Brain microvascular endothelial cell (primary cell): ENCODE data around the gene SAMD14.

ENCODE experiments used
- DNase-seq: peaks from one replicate; pipeline ENCODE4 v3.0.0-alpha.2; 2020
- H3K27ac ChIP-seq: fragments of 250-450 bp; sonication (Bioruptor Pico); 2 replicates; pipeline ENCODE4 v1.5.1; 2020; ENCODE audit warnings: mild to moderate bottlenecking, moderate library complexity
- H3K27me3 ChIP-seq: fragments of 250-450 bp; sonication (Bioruptor Pico); replicated peaks from 2 replicates; pipeline ENCODE4 v1.5.1; 2020; ENCODE audit warnings: mild to moderate bottlenecking
- H3K36me3 ChIP-seq: fragments of 250-450 bp; sonication (Bioruptor Pico); replicated peaks from 2 replicates; pipeline ENCODE4 v1.5.1; 2020; ENCODE audit warnings: mild to moderate bottlenecking
- H3K4me3 ChIP-seq: 2 replicates; pipeline ENCODE4 v1.5.1; 2011; ENCODE audit warnings: low read depth, mild to moderate bottlenecking, control low read depth, low read length, moderate library complexity
- in situ Hi-C: cut with HindIII; loops from 2 replicates; pipeline ENCODE4 v1.10.0; 2017; ENCODE audit warnings: low sequenced_read_pairs, low pct_ligation_motif_present
- TF ChIP-seq, protein P1 (sequence below): IDR thresholded peaks from 2 replicates; pipeline ENCODE4 v1.5.1; 2011; ENCODE audit warnings: low read depth, mild to moderate bottlenecking, moderate library complexity, low read length, control low read depth, inconsistent platforms; ENCODE audit errors: missing control alignments

Gene SAMD14

DNA sequence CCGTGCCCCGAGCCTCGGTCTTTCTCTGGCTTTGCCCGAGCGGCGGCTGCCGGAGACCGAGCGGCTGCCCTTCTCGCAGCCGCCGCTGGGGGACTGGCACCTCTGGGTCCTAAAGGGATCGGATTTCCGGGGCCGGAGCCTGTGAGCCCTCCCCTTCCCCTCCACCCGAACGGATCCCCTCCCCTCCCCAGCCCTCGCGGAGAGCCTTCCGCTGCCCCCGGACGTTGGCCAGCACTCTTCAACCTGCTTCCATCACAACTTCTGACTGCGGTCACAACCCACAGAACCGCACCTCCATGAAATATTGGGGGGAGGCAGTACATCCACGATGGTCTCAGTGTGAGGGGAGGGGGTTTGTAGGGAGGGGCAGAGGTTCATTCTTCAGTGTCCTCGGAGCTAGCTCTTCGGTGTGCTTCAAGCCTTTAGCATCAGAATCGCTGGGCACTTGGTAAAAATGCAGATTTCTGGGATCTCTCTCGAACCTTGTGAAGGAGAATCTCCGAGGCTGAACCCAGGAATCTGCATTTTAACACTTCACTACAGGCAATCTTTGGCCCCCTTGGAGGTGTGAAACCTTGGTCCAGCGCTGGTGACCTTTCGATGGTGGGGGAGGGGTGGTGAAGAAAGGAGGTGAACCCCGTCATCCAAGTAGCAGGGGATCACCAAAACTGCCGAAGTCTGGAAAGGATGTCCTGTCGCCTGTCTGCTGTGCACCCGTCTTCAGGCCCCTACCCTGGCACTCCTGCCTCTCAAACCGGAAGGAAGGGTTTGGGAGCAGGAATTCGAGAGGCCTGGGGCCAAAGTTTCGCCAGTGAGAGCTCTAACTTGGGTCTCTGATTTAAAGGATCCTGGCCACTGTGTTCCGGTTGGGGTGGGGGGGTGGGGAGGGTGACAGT, 21.3 kb upstream of the SAMD14 start:
- in situ Hi-C loops: no loop called here
- peak overlapping the region; percentile 63 for H3K27ac ChIP-seq
- peak overlapping the region; percentile 81 for H3K4me3 ChIP-seq
- DNase-seq: peak; percentile 81
- TF ChIP-seq, protein P1, sequence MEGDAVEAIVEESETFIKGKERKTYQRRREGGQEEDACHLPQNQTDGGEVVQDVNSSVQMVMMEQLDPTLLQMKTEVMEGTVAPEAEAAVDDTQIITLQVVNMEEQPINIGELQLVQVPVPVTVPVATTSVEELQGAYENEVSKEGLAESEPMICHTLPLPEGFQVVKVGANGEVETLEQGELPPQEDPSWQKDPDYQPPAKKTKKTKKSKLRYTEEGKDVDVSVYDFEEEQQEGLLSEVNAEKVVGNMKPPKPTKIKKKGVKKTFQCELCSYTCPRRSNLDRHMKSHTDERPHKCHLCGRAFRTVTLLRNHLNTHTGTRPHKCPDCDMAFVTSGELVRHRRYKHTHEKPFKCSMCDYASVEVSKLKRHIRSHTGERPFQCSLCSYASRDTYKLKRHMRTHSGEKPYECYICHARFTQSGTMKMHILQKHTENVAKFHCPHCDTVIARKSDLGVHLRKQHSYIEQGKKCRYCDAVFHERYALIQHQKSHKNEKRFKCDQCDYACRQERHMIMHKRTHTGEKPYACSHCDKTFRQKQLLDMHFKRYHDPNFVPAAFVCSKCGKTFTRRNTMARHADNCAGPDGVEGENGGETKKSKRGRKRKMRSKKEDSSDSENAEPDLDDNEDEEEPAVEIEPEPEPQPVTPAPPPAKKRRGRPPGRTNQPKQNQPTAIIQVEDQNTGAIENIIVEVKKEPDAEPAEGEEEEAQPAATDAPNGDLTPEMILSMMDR: peak; percentile 81
- no peaks in the 10 kb centered on the region for H3K36me3 ChIP-seq
- no peaks in the 10 kb centered on the region for H3K27me3 ChIP-seq

DNA sequence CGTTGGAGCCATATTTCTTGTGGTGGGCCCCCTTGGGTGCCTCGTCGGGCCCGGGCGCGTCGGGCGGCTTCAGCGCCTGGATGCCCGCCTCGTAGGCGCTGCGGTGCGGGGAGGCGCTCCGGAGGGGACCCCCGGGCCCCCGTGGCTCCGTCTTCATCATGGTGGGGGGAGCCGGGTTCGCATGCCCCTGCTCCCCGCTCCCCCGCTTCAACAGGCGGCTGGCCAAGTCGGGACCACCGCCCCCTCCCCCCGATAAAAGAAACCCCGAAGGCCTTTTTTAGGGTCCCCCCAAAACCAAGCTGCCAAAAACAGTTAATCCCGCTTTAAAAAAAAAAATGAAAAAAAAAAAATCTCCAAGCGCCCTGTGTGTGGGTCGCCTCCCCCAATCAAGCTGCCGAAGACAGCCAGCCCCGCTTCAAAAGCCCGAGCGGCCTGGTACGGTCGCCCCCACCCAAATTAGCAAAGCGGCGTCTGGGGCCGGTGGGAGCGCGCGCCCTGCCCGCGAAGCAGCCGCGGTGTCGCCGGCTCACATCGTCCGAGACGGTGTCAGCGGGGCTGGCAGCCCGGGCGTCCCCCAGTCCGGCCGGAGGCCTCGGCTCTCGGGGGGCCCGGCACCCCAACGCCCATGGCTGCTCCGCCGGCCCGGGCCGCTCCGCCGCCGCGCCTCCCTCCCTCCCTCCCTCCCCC, 20.5 kb upstream of the SAMD14 start, which contains the start of gene PPP1R9B:
Gene PPP1R9B, minus strand, starts transcription at position 324 of the 687 bp plus-strand sequence. Its CDS starts 164 bp downstream, at position 160.
- peak within 1 kb of the TSS; percentile 63 for H3K27ac ChIP-seq
- in situ Hi-C loops: no loop called here
- no peaks in the 10 kb centered on the region for H3K27me3 ChIP-seq
- H3K36me3 ChIP-seq: peaks cover 2% of the 10 kb centered on the region
- TF ChIP-seq, protein P1: no peak
- H3K4me3 ChIP-seq: peak within 1 kb of the TSS; percentile 81
- no peak for DNase-seq

DNA sequence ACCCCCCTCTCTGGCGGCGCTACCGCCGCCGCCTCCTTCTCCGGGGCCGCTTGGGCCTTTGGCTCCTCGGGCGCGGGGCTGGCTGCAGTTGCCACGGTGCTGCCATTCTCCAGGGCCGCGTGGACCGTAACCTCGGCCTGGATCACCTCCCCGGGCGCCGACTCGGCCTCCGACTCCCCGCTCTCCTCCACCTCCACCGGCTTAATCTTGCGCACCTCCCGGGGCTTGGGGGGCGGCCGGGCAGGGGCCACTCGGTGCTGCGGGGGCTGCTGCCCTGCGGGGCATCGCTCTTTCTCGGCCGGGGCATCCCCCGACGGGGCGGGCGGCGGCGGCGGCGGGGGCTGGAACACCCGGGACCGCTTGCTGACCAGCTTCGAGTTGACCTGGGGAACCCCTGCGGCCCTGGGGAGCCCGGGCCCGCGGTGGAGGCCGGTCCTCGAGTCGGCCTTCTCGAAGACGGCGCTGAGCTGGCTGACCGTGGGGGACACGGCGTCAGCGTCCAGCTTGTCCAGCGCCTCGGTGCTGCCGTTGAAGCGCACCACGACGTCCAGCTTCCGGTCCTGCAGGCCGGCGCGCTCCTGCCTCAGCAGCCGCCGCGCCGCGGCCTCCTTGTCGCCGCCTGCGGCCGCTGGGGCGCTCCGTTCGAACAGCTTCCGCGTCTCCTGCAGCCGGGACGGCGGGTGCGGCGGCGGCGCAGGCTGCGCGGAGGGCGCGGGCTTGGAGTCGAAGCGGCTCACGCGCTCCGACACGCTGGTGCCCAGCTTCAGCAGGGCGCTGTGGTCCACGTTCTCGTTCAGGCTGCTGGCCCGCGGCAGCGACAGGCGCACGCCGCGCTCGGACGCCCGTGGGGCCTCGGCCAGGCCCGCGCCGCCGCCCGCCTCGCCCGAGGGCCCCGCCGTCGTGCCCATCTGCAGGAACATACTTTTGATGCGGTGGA, 19.7 kb upstream of the SAMD14 start:
- TF ChIP-seq, protein P1: peak; percentile 1
- H3K36me3 ChIP-seq: peaks cover 4% of the 10 kb centered on the region
- peak overlapping the region; percentile 81 for H3K4me3 ChIP-seq
- H3K27me3 ChIP-seq: no peaks in the 10 kb centered on the region
- no peak for DNase-seq
- in situ Hi-C loops: no loop called here
- peak overlapping the region; percentile 37 for H3K27ac ChIP-seq

DNA sequence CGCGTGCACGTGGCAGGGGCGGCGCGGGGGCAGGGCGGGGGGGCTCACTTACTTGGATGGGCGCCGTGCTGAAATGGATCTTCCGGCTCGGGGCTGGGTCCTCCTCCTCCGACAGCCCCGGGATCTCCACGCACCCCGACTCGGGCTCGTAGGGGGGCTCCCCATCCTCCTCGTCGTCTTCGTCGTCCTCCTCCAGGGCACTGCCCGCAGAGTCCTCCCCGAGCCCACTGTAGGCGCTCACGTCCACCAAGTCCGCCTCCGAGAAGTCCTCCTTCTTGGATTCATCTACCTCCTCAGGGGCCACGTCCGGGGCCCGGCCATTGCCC, 19.1 kb upstream of the SAMD14 start:
- TF ChIP-seq, protein P1: no peak
- in situ Hi-C loops: no loop called here
- H3K27me3 ChIP-seq: no peaks in the 10 kb centered on the region
- no peak for DNase-seq
- peak overlapping the region; percentile 37 for H3K27ac ChIP-seq
- peaks cover 11% of the 10 kb centered on the region for H3K36me3 ChIP-seq
- H3K4me3 ChIP-seq: peak overlapping the region; percentile 81

DNA sequence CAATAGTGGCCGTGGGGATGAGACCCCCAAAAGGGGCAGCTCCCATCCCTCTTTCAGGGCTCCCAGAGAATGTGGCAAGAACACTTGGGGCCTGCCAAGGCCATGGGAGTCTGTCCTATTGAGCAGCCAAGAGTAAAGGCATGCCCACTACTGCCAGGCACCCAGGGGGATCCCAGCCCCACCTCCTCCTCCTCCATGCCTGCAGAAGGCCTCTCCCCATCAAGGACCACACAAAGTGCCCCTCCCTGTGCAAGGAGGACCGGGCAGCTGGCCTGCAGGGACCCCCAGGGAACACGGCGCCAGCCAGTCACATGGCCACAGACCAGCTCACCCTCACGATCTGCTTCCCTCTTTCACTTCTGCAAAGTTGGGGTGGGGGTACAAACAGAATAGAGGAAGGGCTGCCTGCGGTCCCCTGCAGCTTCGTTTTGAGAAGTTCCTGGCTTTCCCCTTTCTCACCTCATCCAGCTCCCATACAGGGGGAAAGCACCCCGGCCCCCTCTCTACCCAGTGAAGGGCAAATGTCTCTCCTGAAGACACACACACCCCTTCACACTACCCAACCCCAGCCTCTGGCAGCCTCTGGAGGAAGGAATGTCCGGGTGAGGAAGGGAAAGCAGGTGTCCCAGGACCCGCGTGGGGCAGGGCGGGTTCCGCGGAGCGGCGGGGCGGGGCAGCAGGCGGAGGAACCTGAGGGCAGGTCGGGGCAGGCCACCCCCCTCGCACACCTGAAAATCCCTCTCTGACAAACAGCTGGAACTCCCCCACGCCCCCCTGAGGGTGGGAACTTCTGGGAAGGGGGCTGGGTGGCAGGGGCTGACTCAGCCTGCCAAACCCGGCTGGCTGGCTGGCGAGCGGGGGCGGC, 18.5 kb upstream of the SAMD14 start:
- TF ChIP-seq, protein P1: peak; percentile 45
- Histone ChIP-seq H3K27ac (peak overlapping the region; percentile 2), H3K27me3 (no peaks in the 10 kb centered on the region), H3K4me3 (peak overlapping the region; percentile 81), H3K36me3 (peaks cover 17% of the 10 kb centered on the region)
- in situ Hi-C loops: no loop called here
- DNase-seq: no peak
